Effector memory CD4-positive, alpha-beta T cell (primary cell): ENCODE results near the gene TMEM87B.

Experiments
- DNase-seq, 3 donors: peaks; one replicate each; pipeline ENCODE4 v3.0.0-alpha.2; 2020
- H3K27ac ChIP-seq: 2 replicates; pipeline ENCODE4 v1.7.0; 2013; ENCODE audit warnings: mild to moderate bottlenecking, low read length, moderate library complexity; ENCODE audit not compliant: insufficient read depth, poor library complexity, severe bottlenecking
- H3K27me3 ChIP-seq: replicated peaks from 2 replicates; pipeline ENCODE4 v1.7.0; 2013; ENCODE audit warnings: mild to moderate bottlenecking, low read length; ENCODE audit not compliant: insufficient read depth, control insufficient read depth, poor library complexity, severe bottlenecking
- H3K36me3 ChIP-seq: 2 replicates; pipeline ENCODE4 v1.7.0; 2013; ENCODE audit warnings: mild to moderate bottlenecking, low read length, moderate library complexity; ENCODE audit not compliant: control insufficient read depth, insufficient read depth
- H3K4me1 ChIP-seq: 2 replicates; pipeline ENCODE4 v1.7.0; 2013; ENCODE audit warnings: low read length, mild to moderate bottlenecking; ENCODE audit not compliant: control insufficient read depth, insufficient read depth, poor library complexity, severe bottlenecking
- H3K4me3 ChIP-seq: 2 replicates; pipeline ENCODE4 v1.7.0; 2013; ENCODE audit warnings: low read length, low read depth, mild to moderate bottlenecking; ENCODE audit not compliant: insufficient read depth, poor library complexity, severe bottlenecking
- H3K9me3 ChIP-seq: 2 replicates; pipeline ENCODE4 v1.7.0; 2013; ENCODE audit warnings: mild to moderate bottlenecking, low read length, moderate library complexity; ENCODE audit not compliant: control insufficient read depth

Gene TMEM87B

DNA sequence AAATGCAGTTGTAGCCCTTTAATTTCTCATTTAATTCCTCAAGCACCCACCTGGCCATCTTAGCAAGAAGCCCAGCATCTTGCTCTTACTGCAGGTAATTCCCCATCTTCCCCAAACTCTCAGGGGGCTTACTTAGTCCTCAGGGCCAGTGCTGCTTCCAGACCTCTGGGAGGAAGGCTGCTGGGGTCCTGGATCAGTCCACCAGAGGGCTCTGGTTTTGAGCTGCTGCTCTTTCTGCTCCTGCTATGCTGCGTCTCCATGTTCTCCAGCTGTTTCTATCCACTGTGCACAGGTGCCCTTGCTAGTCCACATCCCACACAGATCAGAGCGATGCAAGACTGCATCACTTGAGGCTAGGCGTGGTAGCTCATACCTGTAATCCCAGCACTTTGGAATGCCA lies 34.5 kb upstream of the TMEM87B start:
- H3K27me3 ChIP-seq = no peaks in the 10 kb centered on the region
- H3K9me3 ChIP-seq = no peaks in the 10 kb centered on the region
- DNase-seq = no peak
- no peak overlapping the region for H3K27ac ChIP-seq
- H3K36me3 ChIP-seq = no peaks in the 10 kb centered on the region
- H3K4me3 ChIP-seq = no peak overlapping the region
- no peaks in the 10 kb centered on the region for H3K4me1 ChIP-seq

DNA sequence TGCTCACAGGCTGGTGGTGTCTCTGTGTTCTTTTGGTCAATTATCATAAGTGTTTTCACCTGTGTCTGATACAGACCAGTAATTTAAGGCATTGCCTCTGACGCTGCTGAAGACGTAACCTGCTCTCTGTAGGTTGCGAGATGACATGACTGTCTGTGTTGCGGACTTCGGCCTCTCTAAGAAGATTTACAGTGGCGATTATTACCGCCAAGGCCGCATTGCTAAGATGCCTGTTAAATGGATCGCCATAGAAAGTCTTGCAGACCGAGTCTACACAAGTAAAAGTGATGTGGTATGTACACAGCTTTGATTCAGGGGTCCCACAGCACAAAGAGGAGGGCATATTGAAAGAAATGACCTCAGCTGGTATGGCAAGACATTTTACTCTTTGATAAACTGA lies 33.8 kb upstream of the TMEM87B start:
- Histone ChIP-seq H3K9me3 (no peaks in the 10 kb centered on the region), H3K27ac (no peak overlapping the region), H3K36me3 (no peaks in the 10 kb centered on the region), H3K4me1 (no peaks in the 10 kb centered on the region), H3K4me3 (no peak overlapping the region), H3K27me3 (no peaks in the 10 kb centered on the region)
- no peak for DNase-seq

DNA sequence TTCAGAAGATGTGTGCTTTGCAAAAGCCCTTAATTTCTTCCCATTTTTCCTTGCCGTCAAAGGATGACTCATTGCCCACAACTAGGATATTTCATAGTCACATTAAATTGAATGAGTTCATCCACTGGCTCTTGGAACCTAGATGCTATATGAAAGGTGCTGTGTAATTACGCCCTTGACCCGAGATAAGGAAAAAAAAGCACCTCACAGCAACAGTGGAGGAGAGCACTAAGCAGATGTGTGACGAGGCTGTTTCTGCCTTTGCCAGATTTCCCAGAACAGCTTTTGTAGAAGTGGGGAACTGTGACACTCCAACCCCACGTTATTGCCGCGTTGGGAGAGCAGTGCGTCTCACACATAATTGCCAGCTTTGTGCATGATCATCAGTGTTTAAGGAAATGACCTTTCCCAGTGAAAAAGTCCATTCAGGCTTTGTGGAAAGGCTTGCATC lies 33.3 kb upstream of the TMEM87B start:
- H3K27ac ChIP-seq = no peak overlapping the region
- no peaks in the 10 kb centered on the region for H3K36me3 ChIP-seq
- DNase-seq = no peak
- H3K4me1 ChIP-seq = no peaks in the 10 kb centered on the region
- no peaks in the 10 kb centered on the region for H3K9me3 ChIP-seq
- H3K27me3 ChIP-seq = no peaks in the 10 kb centered on the region
- no peak overlapping the region for H3K4me3 ChIP-seq

DNA sequence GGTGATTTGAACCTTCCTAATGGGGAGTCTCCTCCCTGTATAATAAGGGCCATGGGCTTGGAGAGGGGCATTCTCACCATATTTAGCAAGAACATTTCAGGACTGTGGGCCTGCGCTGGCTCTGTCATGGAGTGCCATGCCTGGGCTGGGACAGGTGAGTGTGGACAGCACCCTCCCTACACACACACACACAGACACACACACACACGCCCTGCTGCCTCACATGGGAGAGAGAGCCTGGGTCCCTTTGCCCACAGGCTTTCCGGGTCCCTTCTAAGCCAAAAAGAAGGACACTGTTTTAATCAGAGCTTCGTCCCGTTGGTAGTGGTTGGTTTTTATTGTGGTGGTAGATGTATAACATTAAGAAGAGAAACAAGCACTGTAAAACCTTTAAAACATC lies 31.4 kb upstream of the TMEM87B start:
- no peaks in the 10 kb centered on the region for H3K27me3 ChIP-seq
- no peaks in the 10 kb centered on the region for H3K4me1 ChIP-seq
- DNase-seq = no peak
- no peak overlapping the region for H3K27ac ChIP-seq
- no peaks in the 10 kb centered on the region for H3K9me3 ChIP-seq
- H3K36me3 ChIP-seq = no peaks in the 10 kb centered on the region
- no peak overlapping the region for H3K4me3 ChIP-seq

DNA sequence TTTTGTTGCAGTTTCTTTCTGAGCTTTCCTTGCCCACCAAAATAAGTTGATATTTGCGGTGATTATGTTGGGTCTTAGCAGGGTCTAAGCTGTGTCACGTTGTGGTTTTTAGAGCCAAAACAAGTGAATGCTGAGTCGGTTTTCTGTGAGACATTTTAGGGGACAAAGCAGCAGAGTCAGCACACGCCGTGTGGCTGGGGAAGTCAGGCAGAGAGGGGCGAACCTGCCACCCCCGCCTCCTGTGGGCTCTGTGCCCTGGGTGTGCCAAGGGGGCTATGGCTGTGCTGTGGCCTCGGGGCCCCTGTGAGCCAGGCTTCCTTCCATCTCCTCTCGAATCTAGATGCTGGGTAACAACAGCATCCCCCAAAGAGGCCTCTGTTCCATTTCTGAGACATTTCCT lies 30.8 kb upstream of the TMEM87B start:
- no peaks in the 10 kb centered on the region for H3K36me3 ChIP-seq
- no peaks in the 10 kb centered on the region for H3K9me3 ChIP-seq
- H3K27me3 ChIP-seq = no peaks in the 10 kb centered on the region
- H3K4me3 ChIP-seq = no peak overlapping the region
- no peak overlapping the region for H3K27ac ChIP-seq
- DNase-seq = no peak
- no peaks in the 10 kb centered on the region for H3K4me1 ChIP-seq

GRCh38 chr2:112024896-112025491 lies 30.1 kb upstream of the TMEM87B start:
- Histone ChIP-seq H3K9me3 (no peaks in the 10 kb centered on the region), H3K4me1 (no peaks in the 10 kb centered on the region), H3K36me3 (no peaks in the 10 kb centered on the region), H3K27ac (no peak overlapping the region), H3K4me3 (no peak overlapping the region), H3K27me3 (no peaks in the 10 kb centered on the region)
- DNase-seq = no peak

- Histone ChIP-seq H3K27ac (no peak overlapping the region), H3K4me3 (no peak overlapping the region)
- no peak for DNase-seq
Observed at GRCh38 chr2:112026509-112026908, 28.6 kb upstream of the TMEM87B start.

DNA sequence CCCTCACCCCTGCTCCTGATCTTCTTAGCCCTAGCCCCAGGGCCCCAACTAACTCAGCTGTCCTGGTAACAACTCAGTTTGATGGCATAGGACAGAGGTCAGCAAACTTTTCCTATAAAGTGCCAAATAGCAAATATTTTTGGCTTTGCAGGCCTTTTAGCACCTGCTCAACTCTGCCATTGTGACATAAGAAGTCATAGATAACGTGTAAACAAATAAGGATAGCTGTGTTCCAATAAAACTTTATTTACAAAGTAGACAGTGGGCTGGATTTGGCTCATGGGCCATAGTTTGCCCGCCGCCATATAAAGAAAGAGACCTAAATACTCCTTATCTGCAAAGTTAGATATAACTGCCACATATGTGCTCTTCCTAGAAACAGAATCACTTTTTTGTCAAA lies 27.3 kb upstream of the TMEM87B start:
- no peaks in the 10 kb centered on the region for H3K36me3 ChIP-seq
- no peaks in the 10 kb centered on the region for H3K9me3 ChIP-seq
- no peak overlapping the region for H3K4me3 ChIP-seq
- no peak overlapping the region for H3K27ac ChIP-seq
- H3K4me1 ChIP-seq = no peaks in the 10 kb centered on the region
- H3K27me3 ChIP-seq = no peaks in the 10 kb centered on the region
- no peak for DNase-seq

More at GRCh38 chr2:112026509-112026908, 28.6 kb upstream of the TMEM87B start:
- Histone ChIP-seq H3K27me3 (no peaks in the 10 kb centered on the region), H3K9me3 (no peaks in the 10 kb centered on the region), H3K4me1 (no peaks in the 10 kb centered on the region), H3K36me3 (no peaks in the 10 kb centered on the region)

DNA sequence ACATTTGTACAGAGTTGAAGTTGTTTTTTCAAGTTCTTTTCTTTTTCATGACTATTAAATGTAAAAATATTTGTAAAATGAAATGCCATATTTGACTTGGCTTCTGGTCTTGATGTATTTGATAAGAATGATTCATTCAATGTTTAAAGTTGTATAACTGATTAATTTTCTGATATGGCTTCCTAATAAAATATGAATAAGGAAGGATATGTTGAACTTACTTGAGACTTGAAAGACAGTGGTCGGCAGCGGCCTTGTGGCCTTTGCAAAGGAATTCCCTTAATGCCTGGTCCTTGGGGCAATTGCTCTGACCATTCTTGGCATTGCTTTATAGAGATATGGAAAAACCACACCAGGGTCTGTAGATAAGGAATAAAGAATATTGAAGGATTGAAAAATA lies 25.9 kb upstream of the TMEM87B start:
- Histone ChIP-seq H3K9me3 (no peaks in the 10 kb centered on the region), H3K4me1 (no peaks in the 10 kb centered on the region), H3K27ac (no peak overlapping the region), H3K4me3 (no peak overlapping the region), H3K36me3 (no peaks in the 10 kb centered on the region), H3K27me3 (no peaks in the 10 kb centered on the region)
- DNase-seq = no peak

- no peaks in the 10 kb centered on the region for H3K9me3 ChIP-seq
- no peaks in the 10 kb centered on the region for H3K36me3 ChIP-seq
- no peak overlapping the region for H3K4me3 ChIP-seq
- DNase-seq = no peak
- H3K4me1 ChIP-seq = no peaks in the 10 kb centered on the region
- no peak overlapping the region for H3K27ac ChIP-seq
- H3K27me3 ChIP-seq = no peaks in the 10 kb centered on the region
Observed at GRCh38 chr2:112031473-112032223, 23.4 kb upstream of the TMEM87B start.
